Peyer's patch (tissue), 4 donors: ENCODE measurements around the gene RAB31. TPM values are rescaled to one million over a fixed set of nuclear protein-coding genes. Genes with fewer than 3 reads are reported as not detected.
A peak's percentile ranks its signal among the peaks of the same experiment; 100 is the strongest.

Experiments
- DNase-seq, 3 donors: peaks; one replicate each; pipeline ENCODE4 v3.0.0-alpha.2; 2017 to 2019
- H3K27ac ChIP-seq, 4 donors: fragments of 200-600 bp; sonication (generic); one replicate each; pipeline ENCODE4 v1.5.1; 2016 to 2019
- H3K27me3 ChIP-seq, 2 donors: fragments of 200-600 bp; sonication (generic); one replicate each; pipeline ENCODE4 v1.5.1; 2019
- H3K36me3 ChIP-seq, 3 donors: fragments of 200-600 bp; sonication (generic); one replicate each; pipeline ENCODE4 v1.5.1; 2016 to 2019
- H3K4me1 ChIP-seq, 4 donors: fragments of 200-600 bp; sonication (generic); one replicate each; pipeline ENCODE4 v1.5.1; 2016 to 2019
- H3K4me3 ChIP-seq, 4 donors: fragments of 200-600 bp; sonication (generic); 1 replicate in 3 of 4; 2 replicates in 1 of 4; pipeline ENCODE4 v1.5.1; 2016 to 2019; ENCODE audit warnings: mild to moderate bottlenecking in 1 of 4
- H3K9me3 ChIP-seq, 4 donors: fragments of 200-600 bp; sonication (generic); one replicate each; pipeline ENCODE4 v1.5.1; 2016 to 2019; ENCODE audit warnings: mild to moderate bottlenecking in 1 of 4
- POLR2A ChIP-seq, 2 donors: fragments of 450-650 bp; IDR thresholded peaks; one replicate each; pipeline ENCODE4 v1.5.1; 2017; ENCODE audit warnings: antibody characterized with exemption in 2 of 2, mild to moderate bottlenecking in 2 of 2, moderate library complexity in 2 of 2
- total RNA-seq, 4 donors: library from RNA; depleted of rRNA; stranded (reverse); fragments of >200 nt; gene quantifications; one replicate each; pipeline ENCODE4 v1.1.0, GENCODE V29; 2016
- TF ChIP-seq, protein P1 (sequence below), 6 experiments: fragments of 450-650 bp in 4 of 6; fragments of 200-600 bp in 2 of 6; sonication (generic) in 1 of 6; IDR thresholded peaks; one replicate each; pipeline ENCODE4 v1.5.1; 2017 to 2019; ENCODE audit warnings: antibody characterized with exemption in 6 of 6, mild to moderate bottlenecking in 3 of 6, moderate library complexity in 1 of 6

The RAB31 gene
- total RNA-seq, 4 donors from 2014 or later, result 6.2 to 66.8 (median 17.7) TPM

DNA sequence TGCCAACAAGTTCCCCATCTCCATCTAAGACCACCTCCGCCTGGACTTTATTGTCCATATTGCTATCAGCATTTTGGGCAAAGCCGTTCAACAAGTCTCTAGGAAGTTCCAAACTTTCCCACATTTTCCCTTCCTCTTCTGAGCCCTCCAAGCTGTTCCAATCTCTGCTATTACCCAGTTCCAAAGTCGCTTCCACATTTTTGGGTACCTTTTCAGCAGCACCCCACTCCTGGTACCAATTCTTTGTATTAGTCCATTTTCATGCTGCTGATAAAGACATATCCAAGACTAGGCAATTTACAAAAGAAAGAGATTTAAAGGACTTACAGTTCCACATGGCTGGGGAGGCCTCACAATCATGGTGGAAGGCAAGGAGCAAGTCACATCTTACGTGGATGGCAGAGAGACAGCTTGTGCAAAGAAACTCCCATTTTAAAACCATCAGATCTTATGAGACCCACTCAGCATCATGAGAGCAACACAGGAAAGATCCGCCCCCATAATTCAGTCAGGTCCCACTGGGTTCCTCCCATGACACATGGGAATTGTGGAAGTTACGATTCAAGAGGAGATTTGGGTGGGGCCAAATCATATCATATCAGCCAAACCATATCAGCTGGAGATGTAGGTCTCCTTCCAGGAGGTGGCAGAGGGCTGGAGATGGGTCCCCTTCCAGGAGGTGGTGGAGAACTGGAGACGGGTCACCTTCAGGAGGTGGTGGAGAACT is 157.8 kb downstream of the RAB31 start:
- no peak for DNase-seq
- Histone ChIP-seq H3K4me1 (peaks cover 0 to 19% (median 2%) of the 10 kb centered on the region in 4 donors), H3K4me3 (no peak overlapping the region), H3K27ac (no peak overlapping the region), H3K9me3 (peaks cover 0 to 8% (median 0%) of the 10 kb centered on the region in 4 donors), H3K27me3 (no peaks in the 10 kb centered on the region), H3K36me3 (no peaks in the 10 kb centered on the region)
- no peak for TF ChIP-seq POLR2A (IDR thresholded peaks at IDR 0.05)
- TF ChIP-seq, protein P1, sequence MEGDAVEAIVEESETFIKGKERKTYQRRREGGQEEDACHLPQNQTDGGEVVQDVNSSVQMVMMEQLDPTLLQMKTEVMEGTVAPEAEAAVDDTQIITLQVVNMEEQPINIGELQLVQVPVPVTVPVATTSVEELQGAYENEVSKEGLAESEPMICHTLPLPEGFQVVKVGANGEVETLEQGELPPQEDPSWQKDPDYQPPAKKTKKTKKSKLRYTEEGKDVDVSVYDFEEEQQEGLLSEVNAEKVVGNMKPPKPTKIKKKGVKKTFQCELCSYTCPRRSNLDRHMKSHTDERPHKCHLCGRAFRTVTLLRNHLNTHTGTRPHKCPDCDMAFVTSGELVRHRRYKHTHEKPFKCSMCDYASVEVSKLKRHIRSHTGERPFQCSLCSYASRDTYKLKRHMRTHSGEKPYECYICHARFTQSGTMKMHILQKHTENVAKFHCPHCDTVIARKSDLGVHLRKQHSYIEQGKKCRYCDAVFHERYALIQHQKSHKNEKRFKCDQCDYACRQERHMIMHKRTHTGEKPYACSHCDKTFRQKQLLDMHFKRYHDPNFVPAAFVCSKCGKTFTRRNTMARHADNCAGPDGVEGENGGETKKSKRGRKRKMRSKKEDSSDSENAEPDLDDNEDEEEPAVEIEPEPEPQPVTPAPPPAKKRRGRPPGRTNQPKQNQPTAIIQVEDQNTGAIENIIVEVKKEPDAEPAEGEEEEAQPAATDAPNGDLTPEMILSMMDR (IDR thresholded peaks at IDR 0.05), result no peak

DNA sequence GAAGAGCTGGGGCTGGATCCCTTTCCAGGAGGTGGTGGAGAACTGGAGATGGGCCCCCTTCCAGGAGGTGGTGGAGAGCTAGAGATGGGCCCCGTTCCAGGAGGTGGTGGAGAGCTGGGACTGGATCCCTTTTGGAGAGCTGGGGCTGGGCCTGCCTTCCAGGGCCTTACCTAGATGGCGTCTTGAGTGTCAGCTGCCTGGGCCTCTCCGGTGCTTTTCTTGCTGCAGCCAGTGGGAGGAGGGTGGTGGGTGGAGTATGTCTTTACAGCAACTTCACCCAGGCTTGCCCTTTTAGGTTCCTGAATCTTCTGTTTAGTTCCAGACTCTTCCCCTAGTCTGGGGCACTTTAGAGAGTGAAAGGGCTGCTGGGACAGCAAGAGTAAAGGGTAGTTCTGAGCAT is 158.5 kb downstream of the RAB31 start:
- peaks cover 0 to 8% (median 0%) of the 10 kb centered on the region in 4 donors for H3K9me3 ChIP-seq
- H3K36me3 ChIP-seq, result no peaks in the 10 kb centered on the region
- no peak overlapping the region for H3K4me3 ChIP-seq
- no peak for DNase-seq
- H3K27ac ChIP-seq, result no peak overlapping the region
- H3K4me1 ChIP-seq, result peaks cover 0 to 19% (median 2%) of the 10 kb centered on the region in 4 donors
- no peaks in the 10 kb centered on the region for H3K27me3 ChIP-seq
- TF ChIP-seq, protein P1 (IDR thresholded peaks at IDR 0.05), result no peak
- no peak for TF ChIP-seq POLR2A (IDR thresholded peaks at IDR 0.05)

DNA sequence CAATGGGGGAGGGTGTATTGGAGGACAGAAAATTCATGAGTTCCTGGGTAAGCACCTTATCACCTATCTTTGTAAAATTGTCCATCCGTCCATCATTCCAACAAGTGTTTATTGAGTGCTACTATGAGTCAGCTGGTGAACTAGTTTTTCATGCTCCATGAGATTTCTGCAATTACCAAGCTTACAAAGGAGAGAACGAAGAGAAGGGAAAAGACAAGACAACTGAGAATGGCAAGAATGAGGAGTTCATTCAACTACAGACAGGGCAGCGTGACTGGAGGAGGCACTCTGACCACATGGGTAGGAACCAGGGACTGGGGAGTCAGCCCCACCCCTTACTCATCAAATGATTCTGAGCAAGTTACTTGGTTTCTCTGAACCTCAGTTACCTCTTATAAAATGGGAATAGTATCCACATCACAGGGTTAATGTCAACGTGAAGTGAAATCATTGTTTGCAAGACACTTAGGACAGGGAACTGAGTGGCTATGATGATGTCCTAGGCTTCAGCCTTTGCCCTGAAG is 159.0 kb downstream of the RAB31 start:
- Histone ChIP-seq H3K36me3 (no peaks in the 10 kb centered on the region), H3K4me1 (peaks cover 0 to 19% (median 2%) of the 10 kb centered on the region in 4 donors), H3K27me3 (no peaks in the 10 kb centered on the region), H3K27ac (no peak overlapping the region), H3K9me3 (peaks cover 0 to 8% (median 0%) of the 10 kb centered on the region in 4 donors), H3K4me3 (no peak overlapping the region)
- DNase-seq, result no peak
- no peak for TF ChIP-seq POLR2A (IDR thresholded peaks at IDR 0.05)
- TF ChIP-seq, protein P1 (IDR thresholded peaks at IDR 0.05), result no peak

DNA sequence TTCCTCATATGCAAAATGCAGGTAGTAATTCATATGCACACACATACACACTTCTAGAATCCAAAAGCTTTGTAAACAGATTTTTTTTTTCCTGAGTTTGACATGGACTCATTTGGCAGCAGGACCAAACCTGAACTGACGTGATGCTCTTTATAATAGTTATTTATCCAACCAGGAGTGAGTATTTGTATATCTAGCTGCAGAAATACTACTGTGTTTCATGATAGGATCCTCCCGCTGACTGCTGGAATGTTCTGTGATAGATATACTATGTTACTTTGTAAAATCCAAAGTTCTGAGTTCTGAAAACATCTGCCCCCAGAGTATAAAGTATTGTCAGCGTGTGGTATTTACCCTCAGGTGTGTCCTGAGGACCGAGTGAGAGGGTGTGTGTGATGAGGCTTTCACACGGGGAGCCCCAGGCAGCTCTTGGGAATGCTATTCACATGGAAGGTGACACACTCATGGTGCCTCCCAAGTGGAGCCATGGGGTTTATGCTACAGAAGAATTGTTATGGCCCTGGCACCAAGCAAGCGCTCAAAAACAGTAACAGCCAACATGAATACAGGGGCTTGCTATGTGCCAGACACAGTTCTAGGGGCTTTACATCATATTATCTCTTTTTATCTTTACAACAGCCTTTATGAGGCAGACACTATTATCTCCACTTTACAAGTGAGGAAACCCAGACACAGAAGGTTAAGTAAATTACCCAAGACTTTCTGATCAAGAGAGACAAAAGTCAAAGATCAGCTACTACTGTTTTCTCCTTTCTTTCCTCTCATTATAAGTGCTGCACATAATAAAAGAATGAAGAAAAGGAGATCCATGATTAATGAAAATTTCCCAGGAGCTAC is 161.0 kb downstream of the RAB31 start:
- Histone ChIP-seq H3K9me3 (peaks cover 0 to 8% (median 0%) of the 10 kb centered on the region in 4 donors), H3K27ac (no peak overlapping the region), H3K36me3 (no peaks in the 10 kb centered on the region), H3K4me1 (peaks cover 0 to 19% (median 2%) of the 10 kb centered on the region in 4 donors), H3K4me3 (no peak overlapping the region), H3K27me3 (no peaks in the 10 kb centered on the region)
- TF ChIP-seq, protein P1 (IDR thresholded peaks at IDR 0.05), result no peak
- no peak for TF ChIP-seq POLR2A (IDR thresholded peaks at IDR 0.05)
- no peak for DNase-seq

DNA sequence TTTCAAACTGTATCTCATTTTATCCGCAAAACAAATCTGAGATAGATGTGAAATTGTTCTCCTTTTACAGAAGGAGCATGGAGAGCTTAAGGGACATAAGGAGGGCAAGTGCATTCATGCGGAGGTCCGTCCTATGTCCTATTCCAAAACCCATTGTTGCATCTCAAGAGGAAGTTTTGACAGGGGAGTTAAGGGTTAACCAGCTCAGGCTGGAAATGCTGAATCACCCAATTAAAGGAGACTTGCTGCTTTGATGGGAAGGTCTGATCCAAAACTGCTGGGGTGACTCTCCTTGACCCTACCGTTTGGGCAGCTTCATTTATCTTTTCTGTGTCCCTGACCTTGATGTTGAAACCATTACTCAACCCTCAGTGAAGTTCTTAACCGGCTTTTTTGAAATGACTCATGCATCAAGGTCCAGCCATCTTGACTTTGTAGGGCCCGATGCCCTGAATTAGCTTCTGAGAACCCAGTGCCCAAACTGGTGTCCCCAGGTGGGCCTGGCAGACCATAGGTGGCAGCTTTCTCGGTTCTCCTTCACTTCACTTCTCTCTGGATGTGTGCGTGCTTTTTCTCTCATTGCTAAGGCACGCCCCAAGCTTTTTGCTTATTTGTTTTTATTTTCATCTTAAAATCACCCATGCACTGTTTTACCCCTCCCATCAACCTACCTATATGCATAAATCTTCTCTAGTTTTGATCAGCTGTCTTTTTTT is 161.8 kb downstream of the RAB31 start:
- TF ChIP-seq, protein P1 (IDR thresholded peaks at IDR 0.05), result no peak
- TF ChIP-seq POLR2A (IDR thresholded peaks at IDR 0.05), result no peak
- Histone ChIP-seq H3K9me3 (peaks cover 0 to 8% (median 0%) of the 10 kb centered on the region in 4 donors), H3K4me1 (peaks cover 0 to 19% (median 2%) of the 10 kb centered on the region in 4 donors), H3K27me3 (no peaks in the 10 kb centered on the region), H3K27ac (no peak overlapping the region), H3K4me3 (no peak overlapping the region), H3K36me3 (no peaks in the 10 kb centered on the region)
- DNase-seq, result peak in 1 of 3 donors; percentile 59
